Endodermal cell (in vitro differentiated cells): ENCODE measurements around the gene TREH. TPM values are rescaled to one million over a fixed set of nuclear protein-coding genes. Genes with fewer than 3 reads are reported as not detected.

ENCODE experiments used
- DNase-seq: peaks from one replicate; pipeline ENCODE4 v3.0.0-alpha.2; 2017
- H3K27ac ChIP-seq: 2 replicates; pipeline ENCODE4 v1.5.1; 2013; ENCODE audit warnings: mild to moderate bottlenecking, low read depth, low read length, moderate library complexity
- H3K27me3 ChIP-seq: 2 replicates; pipeline ENCODE4 v1.6.1; 2013; ENCODE audit warnings: mild to moderate bottlenecking, low read length, moderate library complexity; ENCODE audit not compliant: insufficient read depth, control insufficient read depth, poor library complexity, severe bottlenecking
- H3K36me3 ChIP-seq: 2 replicates; pipeline ENCODE4 v1.7.0; 2013; ENCODE audit warnings: mild to moderate bottlenecking, low read length, moderate library complexity; ENCODE audit not compliant: control insufficient read depth, insufficient read depth
- H3K4me1 ChIP-seq: one replicate; pipeline ENCODE4 v1.7.0; 2013; ENCODE audit warnings: low read length; ENCODE audit not compliant: control insufficient read depth, insufficient read depth
- H3K4me3 ChIP-seq: 2 replicates; pipeline ENCODE4 v1.5.1; 2013; ENCODE audit warnings: mild to moderate bottlenecking, low read length, moderate library complexity
- H3K9ac ChIP-seq: 2 replicates; pipeline ENCODE4 v1.6.1; 2013; ENCODE audit warnings: mild to moderate bottlenecking, low read length, moderate library complexity; ENCODE audit not compliant: poor library complexity, severe bottlenecking; ENCODE audit errors: extremely low read depth
- H3K9me3 ChIP-seq: 2 replicates; pipeline ENCODE4 v1.6.1; 2013; ENCODE audit warnings: mild to moderate bottlenecking, low read length, moderate library complexity; ENCODE audit not compliant: control insufficient read depth
- H3K27ac Mint-ChIP-seq: 2 replicates; pipeline ENCODE4 v1.8.0; 2020; ENCODE audit warnings: mixed read lengths
- H3K27me3 Mint-ChIP-seq: 2 replicates; pipeline ENCODE4 v1.8.0; 2021; ENCODE audit warnings: mild to moderate bottlenecking, mixed read lengths; ENCODE audit not compliant: insufficient read depth
- H3K36me3 Mint-ChIP-seq: 2 replicates; pipeline ENCODE4 v1.8.0; 2020; ENCODE audit warnings: low read depth, mixed read lengths
- H3K4me1 Mint-ChIP-seq: 2 replicates; pipeline ENCODE4 v1.8.0; 2020; ENCODE audit warnings: mixed read lengths
- H3K4me3 Mint-ChIP-seq: 2 replicates; pipeline ENCODE4 v1.8.0; 2020; ENCODE audit warnings: mild to moderate bottlenecking, moderate library complexity, mixed read lengths
- H3K9me3 Mint-ChIP-seq: 2 replicates; pipeline ENCODE4 v1.8.0; 2020; ENCODE audit warnings: mild to moderate bottlenecking, mixed read lengths
- CTCF ChIP-seq: fragments of 200-600 bp; sonication (generic); conservative IDR thresholded peaks from 2 replicates; pipeline ENCODE4 v1.5.0; 2021; ENCODE audit warnings: antibody characterized with exemption, mild to moderate bottlenecking
- WGBS, 2 experiments: methylation state at CpG; one replicate each; pipeline versions ENCODE4 v1.1.5 to v1.1.7; 2013; ENCODE audit warnings: missing lambda C conversion rate in 2 of 2, mixed read lengths in 1 of 2; ENCODE audit not compliant: insufficient coverage in 1 of 2, insufficient read length in 1 of 2; 5-methylcytosine and 5-hydroxymethylcytosine counted together
- total RNA-seq, 2 donors: library from RNA; stranded (reverse); fragmentation: NEBNext Ultra II Directional in 1 of 2; extraction: Animal tissue kit (Norgen Biotek cat#: 25700) in 1 of 2; gene quantifications; 2 replicates in 1 of 2; 3 replicates in 1 of 2; pipeline ENCODE4 v1.2.1, GENCODE V29; 2021

Gene TREH
- total RNA-seq, 2 donors from 2014 or later, result not detected

- Histone ChIP-seq H3K27ac (no peak overlapping the region), H3K4me1 (no peaks in the 10 kb centered on the region), H3K9me3 (no peaks in the 10 kb centered on the region), H3K36me3 (no peaks in the 10 kb centered on the region), H3K27me3 (no peaks in the 10 kb centered on the region), H3K9ac (no peak overlapping the region), H3K4me3 (no peak overlapping the region)
- Mint-ChIP-seq H3K4me3 (no peak overlapping the region), H3K27me3 (peaks cover 13% of the 10 kb centered on the region), H3K36me3 (no peaks in the 10 kb centered on the region), H3K9me3 (no peaks in the 10 kb centered on the region), H3K27ac (no peak overlapping the region), H3K4me1 (peaks cover 34% of the 10 kb centered on the region)
- no peak for DNase-seq
- WGBS, 2 experiments, result 90 to 95% methylated on average over 7 to 8 of the region's 8 CpGs
- no peak for TF ChIP-seq CTCF
These were observed 14.7 kb upstream of the TREH start for GRCh38 chr11:118694185-118694584.

- Histone ChIP-seq H3K9ac (no peak overlapping the region), H3K36me3 (no peaks in the 10 kb centered on the region), H3K4me3 (no peak overlapping the region), H3K27me3 (no peaks in the 10 kb centered on the region), H3K4me1 (no peaks in the 10 kb centered on the region), H3K27ac (no peak overlapping the region), H3K9me3 (no peaks in the 10 kb centered on the region)
- Mint-ChIP-seq H3K27me3 (peaks cover 24% of the 10 kb centered on the region), H3K4me3 (no peak overlapping the region), H3K27ac (peak overlapping the region; percentile 78), H3K4me1 (peaks cover 31% of the 10 kb centered on the region), H3K36me3 (no peaks in the 10 kb centered on the region), H3K9me3 (no peaks in the 10 kb centered on the region)
- peak; percentile 26 for TF ChIP-seq CTCF
- 90 to 92% methylated on average over 7 to 15 of the region's 15 CpGs for WGBS, 2 experiments
- DNase-seq, result peak; percentile 59
These were observed 12.7 kb upstream of the TREH start for GRCh38 chr11:118691926-118692830.

GRCh38 chr11:118690553-118691304 is 11.3 kb upstream of the TREH start:
- Histone ChIP-seq H3K36me3 (no peaks in the 10 kb centered on the region), H3K4me3 (no peak overlapping the region), H3K9me3 (no peaks in the 10 kb centered on the region), H3K4me1 (no peaks in the 10 kb centered on the region), H3K9ac (no peak overlapping the region), H3K27ac (no peak overlapping the region), H3K27me3 (no peaks in the 10 kb centered on the region)
- peaks cover 29% of the 10 kb centered on the region for H3K27me3 Mint-ChIP-seq
- DNase-seq, result no peak
- no peaks in the 10 kb centered on the region for H3K36me3 Mint-ChIP-seq
- H3K4me3 Mint-ChIP-seq, result peak overlapping the region; percentile 60
- no peaks in the 10 kb centered on the region for H3K9me3 Mint-ChIP-seq
- 85 to 86% methylated on average over 6 to 13 of the region's 15 CpGs for WGBS, 2 experiments
- TF ChIP-seq CTCF, result no peak
- H3K27ac Mint-ChIP-seq, result no peak overlapping the region
- peaks cover 26% of the 10 kb centered on the region for H3K4me1 Mint-ChIP-seq
